ENCODE measurements around the gene SLC43A2. TPM values are rescaled to one million over a fixed set of nuclear protein-coding genes. Genes with fewer than 3 reads are reported as not detected.

SLC43A2 gene
- polyA plus RNA-seq, 1 donor (not counting 4 experiments of a cell fraction or from before 2014, with no cell fraction given), result 12.7 TPM

DNA sequence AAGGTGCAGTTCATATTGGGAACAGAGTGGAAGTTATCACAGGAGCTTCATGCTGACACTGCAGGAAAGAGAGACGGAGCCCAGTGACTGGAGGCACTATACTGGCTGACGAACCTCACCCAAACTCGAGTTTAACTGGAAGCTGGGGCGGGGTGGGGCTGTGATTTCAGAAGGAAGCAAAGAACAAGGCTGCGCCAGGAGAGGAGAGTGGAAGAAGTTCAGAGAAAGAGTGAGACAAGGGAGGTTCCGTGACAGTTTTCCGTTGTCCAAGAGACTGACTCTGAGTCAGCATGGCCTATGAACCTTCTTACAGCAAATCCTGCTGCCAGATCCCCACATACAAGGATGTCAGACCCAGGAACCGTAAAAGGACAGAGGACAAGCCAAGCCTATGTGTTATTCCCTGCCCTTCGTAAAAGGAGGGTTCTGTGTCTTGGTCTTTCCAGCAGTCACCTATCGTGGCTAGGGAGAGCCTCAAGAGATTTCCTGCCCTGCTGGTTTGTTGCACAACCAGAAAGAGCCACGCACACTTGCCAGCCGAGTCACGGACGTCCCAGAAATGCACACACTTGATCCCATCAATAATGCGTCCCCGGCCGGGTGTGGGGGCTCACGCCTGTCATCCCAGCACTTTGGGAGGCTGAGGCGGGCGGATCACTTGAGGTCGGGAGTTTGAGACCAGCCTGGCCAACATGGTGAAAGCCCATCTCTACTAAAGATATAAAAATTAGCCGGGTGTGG, 71.1 kb downstream of the SLC43A2 start:
- FAIRE-seq (peak; percentile 55), DNase-seq (ENCODE audit: low read depth, low spot score) (no peak)
- H3K27ac ChIP-seq (ENCODE audit: control insufficient read depth, insufficient read depth, low read length), result peak overlapping the region; percentile 2
- peaks cover 19 to 23% of the 10 kb centered on the region in 2 experiments for H3K36me3 ChIP-seq (ENCODE audit: control insufficient read depth in 2 of 2, extremely low read depth in 1 of 2, insufficient read depth in 2 of 2, low read length in 2 of 2)
- no peaks in the 10 kb centered on the region for H3K27me3 ChIP-seq (ENCODE audit: control insufficient read depth, extremely low read depth, insufficient read depth, low read length)
- TF ChIP-seq, protein P1, sequence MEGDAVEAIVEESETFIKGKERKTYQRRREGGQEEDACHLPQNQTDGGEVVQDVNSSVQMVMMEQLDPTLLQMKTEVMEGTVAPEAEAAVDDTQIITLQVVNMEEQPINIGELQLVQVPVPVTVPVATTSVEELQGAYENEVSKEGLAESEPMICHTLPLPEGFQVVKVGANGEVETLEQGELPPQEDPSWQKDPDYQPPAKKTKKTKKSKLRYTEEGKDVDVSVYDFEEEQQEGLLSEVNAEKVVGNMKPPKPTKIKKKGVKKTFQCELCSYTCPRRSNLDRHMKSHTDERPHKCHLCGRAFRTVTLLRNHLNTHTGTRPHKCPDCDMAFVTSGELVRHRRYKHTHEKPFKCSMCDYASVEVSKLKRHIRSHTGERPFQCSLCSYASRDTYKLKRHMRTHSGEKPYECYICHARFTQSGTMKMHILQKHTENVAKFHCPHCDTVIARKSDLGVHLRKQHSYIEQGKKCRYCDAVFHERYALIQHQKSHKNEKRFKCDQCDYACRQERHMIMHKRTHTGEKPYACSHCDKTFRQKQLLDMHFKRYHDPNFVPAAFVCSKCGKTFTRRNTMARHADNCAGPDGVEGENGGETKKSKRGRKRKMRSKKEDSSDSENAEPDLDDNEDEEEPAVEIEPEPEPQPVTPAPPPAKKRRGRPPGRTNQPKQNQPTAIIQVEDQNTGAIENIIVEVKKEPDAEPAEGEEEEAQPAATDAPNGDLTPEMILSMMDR (optimal IDR thresholded peaks at IDR 0.05 in 1 of 3, IDR thresholded peaks at IDR 0.05 in 1 of 3, conservative IDR thresholded peaks at IDR 0.05 in 1 of 3; ENCODE audit: extremely low read depth in 1 of 3, insufficient read depth in 2 of 3, low read length in 3 of 3), result no peak
- TF ChIP-seq EZH2 (IDR thresholded peaks at IDR 0.05; ENCODE audit: low read length), result no peak
- H3K4me2 ChIP-seq (ENCODE audit: control insufficient read depth, extremely low read depth, insufficient read depth, low read depth, low read length), result peak overlapping the region; percentile 9
- no peaks in the 10 kb centered on the region for H3K9me1 ChIP-seq (ENCODE audit: control insufficient read depth, extremely low read depth, insufficient read depth, low read length)
- peaks cover 49% of the 10 kb centered on the region for H3K79me2 ChIP-seq (ENCODE audit: control insufficient read depth, insufficient read depth, low read length)
- H2AFZ ChIP-seq (ENCODE audit: control insufficient read depth, low read length), result no peak overlapping the region
- no peak overlapping the region for H3K4me3 ChIP-seq (ENCODE audit: control insufficient read depth in 2 of 3, extremely low read depth in 1 of 3, insufficient read depth in 2 of 3, low read depth in 1 of 3, low read length in 3 of 3)
- peaks cover 20% of the 10 kb centered on the region for H3K4me1 ChIP-seq (ENCODE audit: control insufficient read depth, extremely low read depth, insufficient read depth, low read length)
- dilution Hi-C loops (cut with MboI; ENCODE audit: extremely low pct_ligation_motif_present, low sequenced_read_pairs), result no loop called here
- no peaks in the 10 kb centered on the region for H3K9me3 ChIP-seq (ENCODE audit: control insufficient read depth, low read depth, low read length)
- peaks cover 14% of the 10 kb centered on the region for H4K20me1 ChIP-seq (ENCODE audit: control insufficient read depth, extremely low read depth, insufficient read depth, low read length)
- no peak overlapping the region for H3K9ac ChIP-seq (ENCODE audit: control insufficient read depth, extremely low read depth, insufficient read depth, low read length)

DNA sequence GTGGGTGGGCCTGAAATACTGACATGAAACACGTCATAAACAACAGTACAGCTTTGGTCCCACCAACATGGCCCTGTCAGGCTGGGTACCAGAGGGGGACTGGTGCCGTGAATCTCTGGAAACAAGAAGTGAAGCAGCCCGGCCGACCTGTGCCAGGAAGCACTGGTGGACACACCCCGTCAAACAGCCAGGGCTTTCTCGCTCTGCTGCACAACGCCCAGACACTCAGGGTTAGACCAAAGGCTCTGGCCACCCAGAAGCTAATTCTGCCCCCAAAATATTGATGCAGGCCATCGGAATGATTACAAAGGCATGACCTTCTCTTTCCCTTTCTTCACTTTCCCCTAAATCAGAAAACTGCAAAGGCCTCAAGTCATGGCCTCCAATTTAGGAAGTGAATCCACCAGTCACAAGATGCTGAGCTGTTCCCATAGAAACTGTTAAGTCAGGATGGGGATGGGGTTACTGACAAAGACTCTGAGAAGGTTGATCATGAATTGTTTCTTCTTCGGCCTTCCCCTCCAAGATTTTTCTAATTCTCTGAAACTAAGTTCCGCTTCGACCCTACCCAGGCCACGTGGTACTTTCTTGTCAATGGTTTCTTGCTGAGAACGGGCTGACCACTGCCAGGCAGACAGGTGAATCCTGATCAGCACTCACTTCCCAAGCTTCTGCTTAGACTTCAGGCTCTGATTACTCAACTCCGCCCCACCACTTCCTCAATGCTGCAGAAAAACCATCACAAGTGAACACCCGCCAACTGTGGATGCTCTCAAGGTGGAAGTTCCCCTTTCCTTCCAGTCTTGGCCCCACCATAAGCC, 72.8 kb downstream of the SLC43A2 start:
- no peak overlapping the region for H3K9ac ChIP-seq (ENCODE audit: control insufficient read depth, extremely low read depth, insufficient read depth, low read length)
- H3K36me3 ChIP-seq (ENCODE audit: control insufficient read depth in 2 of 2, extremely low read depth in 1 of 2, insufficient read depth in 2 of 2, low read length in 2 of 2), result peaks cover 26 to 35% of the 10 kb centered on the region in 2 experiments
- no peak overlapping the region for H3K27ac ChIP-seq (ENCODE audit: control insufficient read depth, insufficient read depth, low read length)
- no peak overlapping the region for H3K4me2 ChIP-seq (ENCODE audit: control insufficient read depth, extremely low read depth, insufficient read depth, low read depth, low read length)
- no peak overlapping the region for H3K4me3 ChIP-seq (ENCODE audit: control insufficient read depth in 2 of 3, extremely low read depth in 1 of 3, insufficient read depth in 2 of 3, low read depth in 1 of 3, low read length in 3 of 3)
- H3K4me1 ChIP-seq (ENCODE audit: control insufficient read depth, extremely low read depth, insufficient read depth, low read length), result peaks cover 20% of the 10 kb centered on the region
- TF ChIP-seq, protein P1 (optimal IDR thresholded peaks at IDR 0.05 in 1 of 3, IDR thresholded peaks at IDR 0.05 in 1 of 3, conservative IDR thresholded peaks at IDR 0.05 in 1 of 3; ENCODE audit: extremely low read depth in 1 of 3, insufficient read depth in 2 of 3, low read length in 3 of 3), result no peak
- TF ChIP-seq EZH2 (IDR thresholded peaks at IDR 0.05; ENCODE audit: low read length), result no peak
- DNase-seq (ENCODE audit: low read depth, low spot score) (no peak), FAIRE-seq (no peak)
- dilution Hi-C loops (cut with MboI; ENCODE audit: extremely low pct_ligation_motif_present, low sequenced_read_pairs), result no loop called here
- peaks cover 7% of the 10 kb centered on the region for H4K20me1 ChIP-seq (ENCODE audit: control insufficient read depth, extremely low read depth, insufficient read depth, low read length)
- peaks cover 37% of the 10 kb centered on the region for H3K79me2 ChIP-seq (ENCODE audit: control insufficient read depth, insufficient read depth, low read length)
- no peaks in the 10 kb centered on the region for H3K27me3 ChIP-seq (ENCODE audit: control insufficient read depth, extremely low read depth, insufficient read depth, low read length)
- no peaks in the 10 kb centered on the region for H3K9me1 ChIP-seq (ENCODE audit: control insufficient read depth, extremely low read depth, insufficient read depth, low read length)
- no peak overlapping the region for H2AFZ ChIP-seq (ENCODE audit: control insufficient read depth, low read length)
- no peaks in the 10 kb centered on the region for H3K9me3 ChIP-seq (ENCODE audit: control insufficient read depth, low read depth, low read length)
